ENCODE data around the gene TEX2.
"Not testable (repeated sequence)": the region's sequence is repeated elsewhere in the genome, so short reads cannot be mapped to it uniquely, and the experiment has no call there.

Gene TEX2

DNA sequence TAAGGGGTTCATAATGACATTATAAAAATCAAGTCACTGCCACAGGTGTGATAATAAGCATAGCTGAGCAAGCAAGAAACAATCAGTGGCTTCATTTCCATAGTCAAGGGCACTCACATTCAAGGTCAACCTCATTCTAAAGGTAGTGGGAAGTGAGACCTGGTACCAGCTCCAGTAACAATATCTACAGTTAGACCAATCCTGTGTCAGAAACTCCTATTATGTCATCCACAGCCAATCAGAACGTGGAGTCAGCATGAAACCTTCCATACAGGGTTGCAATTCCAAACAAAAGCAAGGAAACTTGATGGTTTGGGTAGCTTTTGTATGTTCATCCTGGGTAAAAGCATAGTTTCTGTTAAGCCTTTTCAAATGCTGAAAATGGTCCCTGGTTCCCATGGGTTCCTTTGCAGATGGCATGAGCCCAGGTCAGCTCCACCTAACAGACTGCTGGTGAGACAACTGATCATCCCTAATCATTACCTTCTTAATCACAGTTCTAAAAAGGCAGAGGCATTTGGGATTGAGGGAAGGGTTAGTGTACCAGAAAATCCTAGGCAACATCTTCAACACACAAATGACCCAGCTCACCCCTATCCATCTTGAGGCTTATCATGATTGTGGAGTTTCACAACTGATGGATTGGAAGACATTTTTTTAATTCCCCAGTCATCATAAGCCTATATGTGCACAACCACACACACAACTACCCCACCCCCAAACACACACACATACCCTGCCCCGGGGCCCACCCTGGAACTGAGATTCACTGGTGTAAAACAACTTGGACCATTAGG, 30.4 kb downstream of the TEX2 start:
- DNase-seq, result no peak

DNA sequence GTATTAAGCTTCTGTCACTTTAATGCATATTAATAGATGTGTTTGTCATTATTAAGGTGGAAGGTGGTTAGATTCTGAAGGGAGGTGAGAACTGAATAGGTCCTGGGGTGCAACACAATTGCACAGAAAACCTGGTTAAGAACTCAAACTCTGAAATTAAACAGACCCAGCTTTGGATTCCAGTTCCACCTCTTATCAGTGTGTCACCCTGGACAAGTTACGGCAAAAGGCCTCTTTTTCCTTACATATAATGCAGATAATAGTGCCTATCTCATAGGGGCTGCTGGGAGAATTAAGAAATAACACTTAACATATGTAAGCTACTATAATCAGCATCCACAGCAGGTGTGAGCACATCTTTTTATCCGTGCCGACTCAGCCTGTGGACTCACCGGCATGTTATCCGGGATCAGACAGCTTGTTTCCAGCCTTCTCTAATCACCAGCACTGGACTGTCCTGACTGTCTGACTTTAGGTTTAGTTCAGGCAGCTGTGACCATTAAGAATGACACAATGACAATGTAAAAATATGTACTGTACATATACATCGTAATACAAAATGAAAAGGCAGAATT, 31.4 kb downstream of the TEX2 start:
- DNase-seq, result no peak

DNA sequence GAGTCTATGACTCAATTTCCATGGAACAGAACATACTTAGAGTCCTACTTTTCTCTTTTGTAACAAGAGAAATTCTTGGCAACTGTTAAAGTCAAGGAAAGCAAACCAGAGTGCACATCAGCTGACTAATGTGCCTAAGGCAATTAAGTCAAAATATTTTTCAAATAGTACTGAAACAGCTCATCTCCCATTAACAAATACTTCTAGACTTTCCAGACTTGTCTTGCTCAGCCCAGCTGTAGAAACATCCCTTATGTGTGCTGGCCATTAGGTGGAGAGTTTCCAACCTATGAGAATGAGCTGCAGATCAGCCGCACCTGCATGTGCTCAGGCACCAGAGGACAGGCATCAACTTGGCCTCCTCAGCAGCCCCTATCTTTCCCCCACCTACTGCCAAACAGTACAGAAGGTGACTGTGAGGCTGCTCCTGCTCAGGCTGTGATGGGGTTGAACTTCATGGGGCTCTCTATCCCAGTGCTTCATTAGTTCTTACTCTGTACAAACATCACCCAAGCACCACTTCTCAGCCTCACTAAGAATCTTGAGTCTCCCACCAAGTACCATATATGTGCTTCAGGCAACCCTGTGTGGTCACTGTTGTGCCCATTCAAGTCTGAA, 32.2 kb downstream of the TEX2 start:
- DNase-seq, result no peak

DNA sequence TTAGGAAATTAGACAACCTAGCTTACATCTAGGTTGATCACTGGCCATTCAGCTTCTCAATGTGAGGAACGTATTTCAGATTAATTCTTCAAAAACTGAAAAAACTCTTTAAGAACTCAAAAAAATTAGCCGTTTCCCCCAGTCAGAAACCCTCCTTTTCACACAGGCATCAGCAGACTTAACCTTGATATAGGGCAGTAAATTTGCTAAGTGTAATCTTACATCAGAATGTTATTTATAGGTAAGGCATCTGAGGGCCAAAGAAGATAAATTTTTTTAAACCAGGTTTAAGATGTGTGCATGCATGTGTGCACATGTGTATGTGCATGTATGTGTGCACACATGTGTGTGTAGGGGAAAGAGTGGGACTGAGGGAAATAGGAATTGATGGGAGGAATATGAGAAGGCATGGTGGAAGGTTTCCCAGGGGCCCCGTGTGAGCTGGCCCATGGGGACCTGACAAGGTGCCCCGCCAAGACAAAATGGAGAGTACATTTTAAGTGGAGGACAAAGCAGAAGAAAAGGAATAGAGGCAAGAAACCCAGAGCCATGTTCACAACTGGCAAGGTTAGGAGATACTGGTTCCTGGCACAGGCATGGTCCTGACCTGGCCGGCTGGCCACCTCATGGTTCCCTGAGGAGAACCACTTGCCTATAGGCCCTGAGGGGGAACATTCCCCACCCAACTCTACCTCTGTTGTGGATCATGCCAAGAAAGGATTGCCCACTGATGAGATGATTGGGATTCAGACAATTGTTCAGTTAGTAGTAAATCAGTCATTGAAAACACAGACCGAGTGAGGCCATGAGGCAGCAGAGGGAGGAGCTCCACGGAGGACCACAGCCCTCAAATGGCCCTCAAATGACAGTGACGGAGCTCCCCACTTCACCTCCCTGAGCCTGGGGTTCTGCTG, 33.0 kb downstream of the TEX2 start:
- no peak for DNase-seq

DNA sequence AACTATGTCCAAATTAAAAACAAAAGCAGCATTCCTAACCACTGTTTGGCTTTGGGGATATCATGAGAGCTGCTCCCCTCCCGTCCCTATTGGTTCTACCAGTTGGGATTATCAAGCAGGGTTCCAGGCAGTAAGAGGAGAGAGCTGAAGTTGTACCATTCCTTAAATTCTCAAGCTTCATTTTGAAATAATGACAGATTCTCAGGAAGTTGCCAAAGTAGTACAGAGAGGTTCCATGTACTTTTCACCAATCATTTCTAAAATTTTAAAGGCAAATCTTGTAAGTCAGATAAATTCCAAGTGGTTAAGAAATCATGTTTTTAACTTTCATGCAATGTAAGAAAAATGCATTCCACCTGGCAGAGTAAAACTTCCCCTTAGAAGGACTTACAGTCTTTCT, 36.9 kb downstream of the TEX2 start:
- no peak for DNase-seq

DNA sequence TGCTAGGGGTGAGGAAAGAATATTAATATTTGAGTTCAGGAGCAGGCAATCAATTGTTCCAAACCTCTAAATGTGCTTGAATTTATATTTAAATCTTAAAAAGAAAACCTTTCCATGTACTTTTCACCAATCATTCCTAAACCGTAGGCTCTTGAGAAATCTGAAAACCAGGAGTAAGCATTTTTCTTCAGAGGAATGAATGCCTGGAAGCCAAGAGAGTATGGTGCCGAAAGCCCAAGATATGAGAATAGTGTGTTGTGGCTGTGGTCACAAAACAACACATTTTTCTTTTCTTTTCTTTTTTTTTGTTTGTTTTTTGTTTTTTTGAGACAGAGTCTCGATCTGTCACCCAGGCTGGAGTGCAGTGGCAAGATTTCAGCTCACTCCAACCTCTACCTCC, 37.6 kb downstream of the TEX2 start:
- DNase-seq, result no peak

DNA sequence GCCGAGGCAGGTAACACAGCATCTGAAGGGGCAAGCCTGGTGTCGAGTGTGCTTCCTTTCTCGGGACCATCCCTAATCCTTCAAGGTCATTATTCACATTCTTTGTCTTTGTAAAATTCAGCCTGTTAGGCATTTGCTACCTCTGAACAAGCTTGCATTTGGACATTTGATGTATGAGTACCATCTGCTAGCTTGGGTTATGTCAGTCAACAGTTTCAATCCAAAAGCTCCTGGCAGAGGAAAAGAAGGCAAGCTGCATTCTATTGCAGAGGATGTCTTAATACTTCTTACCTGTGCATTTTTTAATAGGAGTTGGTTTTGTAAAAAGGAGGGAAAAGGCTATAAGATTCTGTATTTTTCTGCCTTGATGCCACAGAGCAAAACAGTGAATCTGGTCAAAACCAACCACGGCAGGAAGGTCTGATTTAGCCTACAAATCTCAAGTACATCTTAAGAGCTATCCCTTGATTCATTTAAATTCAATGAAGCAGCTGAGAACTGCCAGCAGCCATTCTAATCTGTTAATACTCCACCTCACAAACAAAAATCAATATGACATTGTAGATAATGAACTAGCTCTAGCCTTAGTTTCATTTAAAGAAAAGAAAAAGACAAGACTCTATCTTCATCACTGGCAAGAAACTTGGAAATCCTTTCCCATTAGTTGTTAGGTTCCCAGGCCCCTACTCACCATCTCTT, 39.0 kb downstream of the TEX2 start:
- DNase-seq, result no peak

DNA sequence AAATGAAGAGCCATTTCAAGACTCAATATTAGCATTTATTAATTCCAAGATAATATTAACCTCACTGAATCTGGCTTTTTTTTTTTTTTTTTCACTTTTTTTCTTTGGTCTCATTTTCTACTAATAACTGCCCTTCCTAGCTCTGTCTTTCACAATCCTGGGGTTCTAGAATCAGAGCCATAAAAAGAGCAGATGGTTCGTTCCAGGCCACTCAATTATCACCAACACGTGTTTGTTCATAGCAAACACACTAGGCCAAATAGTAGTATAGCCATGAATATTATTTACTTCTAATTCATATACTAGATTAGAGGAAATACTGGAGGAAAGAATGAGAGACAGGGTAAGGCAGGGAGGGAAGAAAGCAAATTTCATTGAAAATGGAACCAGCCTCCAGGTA, 39.8 kb downstream of the TEX2 start:
- DNase-seq, result no peak

DNA sequence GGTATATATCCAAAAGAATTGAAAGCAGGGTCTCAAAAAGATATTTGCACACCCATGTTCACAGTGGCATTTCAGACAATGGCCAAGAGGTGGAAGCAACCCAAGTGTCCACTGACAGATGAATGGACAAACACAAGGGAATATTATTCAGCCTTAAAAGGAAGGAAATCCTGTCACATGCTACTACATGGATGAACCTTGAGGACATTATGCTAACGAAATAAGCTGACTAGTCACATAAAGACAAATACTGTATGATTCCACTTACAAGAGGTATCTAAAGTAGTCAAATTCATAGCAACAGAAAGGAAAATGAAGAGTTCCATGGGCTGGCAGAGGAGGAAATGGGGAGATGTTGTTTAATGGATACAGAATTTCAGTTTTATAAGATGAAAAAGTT, 41.4 kb downstream of the TEX2 start:
- no peak for DNase-seq

DNA sequence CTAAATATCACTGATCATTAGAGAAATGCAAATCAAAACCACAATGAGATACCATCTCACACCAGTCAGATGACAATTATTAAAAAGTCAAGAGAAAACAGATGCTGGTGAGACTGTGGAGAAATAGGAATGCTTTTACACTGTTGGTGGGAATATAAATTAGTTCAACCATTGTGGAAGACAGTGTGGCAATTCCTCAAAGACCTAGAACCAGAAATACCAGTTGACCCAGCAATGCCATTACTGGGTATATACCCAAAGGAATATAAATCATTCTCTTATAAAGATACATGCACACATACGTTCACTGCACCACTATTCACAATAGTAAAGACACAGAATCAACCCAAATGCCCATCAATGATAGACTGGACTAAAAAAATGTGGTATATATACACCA, 42.5 kb downstream of the TEX2 start:
- not testable (repeated sequence) for DNase-seq

DNA sequence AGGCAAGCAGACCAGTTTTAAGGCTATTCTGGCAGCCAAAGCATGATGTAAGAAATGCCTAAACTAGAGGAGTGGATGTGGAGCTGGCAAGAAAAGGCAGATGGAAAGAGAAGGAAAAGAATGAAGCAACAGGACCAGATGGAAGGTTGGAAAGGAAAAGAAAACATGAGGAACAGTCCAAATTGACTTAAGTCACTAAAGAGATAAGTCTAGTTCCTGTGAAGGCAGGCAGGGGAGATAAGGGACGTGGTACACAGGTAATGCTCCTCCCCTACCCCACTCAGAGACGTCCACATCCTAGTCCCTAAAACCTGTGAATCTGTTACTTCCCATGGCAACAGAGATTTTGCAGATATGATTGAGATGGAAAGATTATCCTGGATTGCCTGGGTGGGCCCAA, 43.5 kb downstream of the TEX2 start:
- no peak for DNase-seq

DNA sequence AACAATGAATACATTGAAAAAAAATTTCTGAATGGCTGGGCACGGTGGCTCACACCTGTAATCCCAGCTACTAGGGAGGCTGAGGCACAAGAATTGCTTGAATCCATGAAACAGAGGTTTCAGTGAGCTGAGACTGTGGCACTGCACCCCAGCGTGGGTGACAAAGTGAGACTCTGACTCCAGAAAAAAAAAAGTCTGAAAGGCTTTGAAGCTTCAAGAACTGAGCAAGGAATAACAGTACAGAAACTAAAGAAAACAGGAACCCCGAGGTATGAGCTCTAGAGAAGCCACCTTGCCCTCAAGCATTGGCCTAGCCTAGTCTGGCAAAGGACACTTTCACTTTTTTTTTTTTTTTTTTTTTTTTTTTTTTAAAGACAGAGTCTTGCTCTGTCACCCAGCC, 45.0 kb downstream of the TEX2 start:
- DNase-seq, result no peak

DNA sequence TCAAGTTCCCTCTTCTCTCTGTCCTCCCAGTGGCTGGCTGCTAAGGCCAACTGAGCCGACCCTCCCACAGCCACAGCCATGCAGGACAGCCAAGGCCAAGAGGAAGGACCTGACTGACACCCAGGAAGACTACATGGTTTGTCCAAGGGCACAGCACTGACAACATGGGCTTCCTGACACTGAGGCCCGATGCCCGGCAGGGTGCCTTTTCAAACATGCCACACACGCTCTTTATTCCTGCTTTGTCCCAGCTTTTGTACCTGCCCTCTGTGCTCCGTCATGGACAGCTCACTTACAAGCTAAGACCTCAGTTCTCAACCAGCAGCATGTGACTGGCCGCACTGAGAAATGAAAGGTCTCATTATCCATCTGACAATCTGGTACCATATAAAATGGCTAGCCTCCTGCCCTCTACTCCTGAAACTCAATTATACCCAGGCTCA, 45.8 kb downstream of the TEX2 start:
- no peak for DNase-seq

DNA sequence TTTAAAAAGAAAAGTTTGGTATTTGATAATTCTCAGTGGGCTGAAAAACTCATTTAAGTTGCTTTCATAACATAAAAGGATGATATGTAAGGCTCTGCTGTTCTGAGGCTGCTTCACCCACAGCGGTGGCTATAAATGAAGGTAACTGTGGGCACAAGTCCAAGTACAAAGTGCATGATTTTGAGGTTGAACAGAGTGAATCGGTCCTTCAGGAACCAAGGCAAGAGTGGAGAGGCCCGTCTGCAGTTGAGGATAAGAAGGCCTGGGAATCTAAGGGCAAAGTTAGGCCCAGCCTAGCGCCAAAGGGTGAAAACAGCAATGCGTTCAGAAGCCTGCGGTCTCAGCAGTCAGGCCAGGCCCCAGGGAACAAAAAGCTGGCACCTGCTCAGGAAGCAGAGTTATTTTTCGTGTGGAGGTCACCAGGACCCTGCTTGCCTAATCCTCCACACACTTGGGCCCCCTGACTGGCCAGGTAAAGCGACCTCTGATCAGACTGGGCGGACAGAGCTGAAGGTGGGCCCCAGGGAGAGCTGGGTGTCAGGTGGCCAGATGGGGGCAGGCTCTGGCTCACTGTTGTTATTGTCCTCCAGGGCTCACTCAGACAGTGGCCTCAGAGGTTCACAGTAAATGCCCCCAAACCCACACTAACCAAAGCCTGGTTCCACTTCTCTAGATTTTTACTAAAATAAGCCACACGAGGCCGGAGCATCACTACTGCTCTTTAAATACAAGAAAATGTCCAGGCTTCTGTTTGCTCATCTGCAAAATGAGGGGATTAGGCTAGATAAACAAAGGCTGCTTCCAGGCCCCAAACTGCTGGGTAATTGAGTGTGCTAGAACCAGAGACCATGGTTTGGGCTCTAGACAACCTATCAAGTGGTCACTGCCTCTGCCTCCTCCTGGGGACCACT, 46.5 kb downstream of the TEX2 start:
- DNase-seq, result no peak

DNA sequence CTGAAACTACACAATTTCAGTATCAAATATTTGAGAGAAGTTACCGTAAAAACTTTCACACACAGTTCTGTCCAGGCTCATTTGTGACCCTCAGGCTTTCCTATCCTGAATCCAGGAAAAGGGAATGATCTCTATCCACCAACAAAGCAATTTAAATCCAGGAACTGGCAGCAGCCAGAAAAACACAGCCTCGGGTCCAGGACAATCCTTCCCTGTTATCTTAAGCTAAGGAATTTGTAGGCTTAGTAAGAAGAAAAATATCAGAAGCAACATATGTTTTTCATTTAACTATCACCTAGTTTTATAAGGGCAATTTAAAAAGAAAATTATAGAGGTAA, 47.1 kb downstream of the TEX2 start:
- DNase-seq, result no peak

DNA sequence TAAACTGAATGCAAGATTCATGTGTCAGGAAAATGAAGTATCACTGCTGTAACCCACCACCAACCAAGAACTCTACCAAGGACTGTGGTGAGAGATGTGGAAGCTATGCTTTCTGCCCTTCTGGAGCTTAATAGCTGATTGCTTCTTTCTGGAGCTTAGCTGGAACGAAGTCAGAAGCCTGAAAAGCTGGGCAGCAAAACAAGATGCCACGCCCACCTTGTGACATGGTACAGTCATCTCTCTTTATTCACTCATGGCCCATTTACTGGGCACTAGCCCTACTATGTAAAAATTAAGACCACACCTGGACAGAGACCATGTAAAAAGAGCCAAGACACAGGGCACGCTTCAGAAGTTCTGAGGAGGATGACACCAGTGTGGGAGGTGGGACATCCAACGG, 48.1 kb downstream of the TEX2 start:
- DNase-seq, result no peak

DNA sequence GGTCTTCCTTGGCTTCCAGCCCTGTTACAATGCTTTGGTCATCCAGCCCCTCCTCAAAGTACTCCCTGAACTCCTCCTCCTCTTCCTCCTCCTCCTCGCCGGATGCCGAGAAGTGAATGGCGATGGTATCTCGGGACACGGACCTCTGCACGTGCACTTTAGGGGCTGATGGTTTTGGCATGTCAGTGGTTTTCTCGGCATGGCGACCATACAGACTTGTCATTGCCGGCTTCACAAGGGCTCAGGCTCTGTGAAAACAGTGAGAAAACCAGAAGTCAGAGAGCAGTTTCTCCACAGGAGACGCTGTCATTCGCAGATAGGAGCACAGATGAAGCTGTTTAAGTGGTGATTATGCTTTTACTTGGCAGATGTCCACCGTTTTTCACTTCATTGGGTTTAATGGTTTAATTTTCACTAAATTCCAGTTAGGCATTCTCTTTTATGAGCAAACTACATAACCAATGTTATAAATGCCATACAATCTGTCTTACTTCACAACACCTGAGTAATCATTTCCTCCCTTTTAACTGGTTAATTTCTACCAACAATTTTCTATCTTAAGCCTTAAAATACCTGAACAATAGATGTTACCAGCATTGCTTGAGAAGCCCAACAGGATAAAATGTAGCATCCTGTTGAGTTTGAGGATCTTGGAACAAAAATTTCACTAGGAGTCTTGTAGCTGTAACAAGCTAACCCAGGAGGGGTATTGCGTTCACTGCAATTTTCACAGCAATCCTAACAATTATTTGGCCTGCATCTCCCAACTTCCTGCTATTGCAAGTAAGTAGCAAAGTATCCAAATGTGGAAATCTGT, 48.9 kb downstream of the TEX2 start:
- peak; percentile 75 for DNase-seq

DNA sequence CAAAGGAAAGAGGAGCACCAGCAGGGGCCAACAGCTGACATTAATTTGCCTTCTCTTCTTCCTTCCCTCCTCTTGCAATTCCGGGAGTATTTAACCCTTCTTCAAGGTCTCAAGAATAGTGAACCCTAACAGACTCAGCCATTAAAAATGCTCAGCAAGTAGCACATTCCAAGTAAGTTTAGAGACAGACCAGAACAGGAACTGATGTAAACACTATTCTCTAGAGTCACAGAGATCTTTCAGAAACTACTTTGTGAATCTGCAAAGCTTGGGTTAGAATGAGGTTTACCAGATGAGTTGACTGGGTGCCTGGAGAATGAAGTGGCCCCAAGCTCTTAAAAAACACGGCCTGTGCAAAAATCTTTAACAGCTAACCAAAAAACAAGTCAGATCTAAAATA, 50.9 kb downstream of the TEX2 start:
- no peak for DNase-seq

DNA sequence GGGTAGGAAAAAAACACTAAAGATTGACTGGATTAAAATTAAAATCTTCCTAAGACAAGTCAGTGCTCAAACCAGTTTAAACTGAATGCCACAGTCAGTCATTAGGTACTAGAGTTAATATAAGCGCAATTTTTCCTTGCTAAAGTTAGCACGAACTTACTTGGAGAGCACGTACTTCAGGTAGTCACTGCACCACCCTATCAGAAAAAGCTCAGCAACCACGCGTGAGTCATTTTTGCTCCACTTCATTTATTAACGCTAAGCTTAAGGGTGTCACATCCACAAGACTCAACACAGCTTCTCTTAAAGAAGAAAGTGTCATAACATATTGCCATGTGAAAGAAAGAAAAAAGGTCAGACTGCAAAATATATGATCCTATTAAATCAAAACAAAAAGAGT, 53.1 kb downstream of the TEX2 start:
- no peak for DNase-seq

DNA sequence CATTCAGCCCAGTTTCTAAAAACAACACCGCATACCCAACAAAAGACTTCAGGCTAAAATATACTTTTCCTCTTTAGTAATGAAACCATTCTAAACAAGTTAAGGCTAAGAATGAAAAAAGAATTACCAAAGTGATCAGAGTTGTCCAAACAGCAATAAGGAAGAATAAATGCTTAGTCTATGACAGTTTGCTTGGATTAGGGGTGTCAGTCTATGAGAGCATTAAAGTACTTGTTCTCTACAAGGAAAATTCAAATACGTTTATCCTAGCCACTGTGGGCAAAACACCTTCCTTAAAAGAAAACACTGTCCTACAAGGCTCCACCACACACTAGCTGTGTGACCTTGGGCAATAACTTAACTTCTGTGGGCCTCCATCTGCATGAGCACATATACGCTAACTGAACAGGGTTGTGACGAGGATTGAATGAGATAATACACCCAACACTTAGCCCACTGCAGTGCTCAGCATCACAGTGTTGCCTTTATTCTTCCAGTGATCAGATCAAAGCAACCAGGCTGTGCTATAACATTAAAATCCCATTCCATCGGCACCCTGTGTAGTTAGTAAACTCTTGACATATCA, 53.6 kb downstream of the TEX2 start:
- DNase-seq, result no peak
